ENCODE results near the gene MPV17.
"Not testable (repeated sequence)": the region's sequence is repeated elsewhere in the genome, so short reads cannot be mapped to it uniquely, and the experiment has no call there.

DNA sequence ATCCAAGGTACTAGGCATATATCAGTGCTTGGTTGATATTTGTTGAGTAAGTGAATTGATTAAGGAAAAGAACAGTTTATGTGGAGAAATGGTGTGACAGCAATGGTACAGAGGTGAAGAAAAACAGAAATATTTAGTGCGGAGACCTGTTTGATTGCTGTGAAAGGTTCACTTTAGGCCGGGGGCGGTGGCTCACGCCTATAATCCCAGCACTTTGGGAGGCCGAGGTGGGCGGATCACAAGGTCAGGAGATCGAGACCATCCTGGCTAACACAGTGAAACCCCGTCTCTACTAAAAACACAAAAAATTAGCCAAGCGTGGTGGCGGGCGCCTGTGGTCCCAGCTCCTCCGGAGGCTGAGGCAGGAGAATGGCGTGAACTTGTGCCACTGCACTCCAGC is 54.6 kb downstream of the MPV17 start:
- TF ChIP-seq, protein P1, sequence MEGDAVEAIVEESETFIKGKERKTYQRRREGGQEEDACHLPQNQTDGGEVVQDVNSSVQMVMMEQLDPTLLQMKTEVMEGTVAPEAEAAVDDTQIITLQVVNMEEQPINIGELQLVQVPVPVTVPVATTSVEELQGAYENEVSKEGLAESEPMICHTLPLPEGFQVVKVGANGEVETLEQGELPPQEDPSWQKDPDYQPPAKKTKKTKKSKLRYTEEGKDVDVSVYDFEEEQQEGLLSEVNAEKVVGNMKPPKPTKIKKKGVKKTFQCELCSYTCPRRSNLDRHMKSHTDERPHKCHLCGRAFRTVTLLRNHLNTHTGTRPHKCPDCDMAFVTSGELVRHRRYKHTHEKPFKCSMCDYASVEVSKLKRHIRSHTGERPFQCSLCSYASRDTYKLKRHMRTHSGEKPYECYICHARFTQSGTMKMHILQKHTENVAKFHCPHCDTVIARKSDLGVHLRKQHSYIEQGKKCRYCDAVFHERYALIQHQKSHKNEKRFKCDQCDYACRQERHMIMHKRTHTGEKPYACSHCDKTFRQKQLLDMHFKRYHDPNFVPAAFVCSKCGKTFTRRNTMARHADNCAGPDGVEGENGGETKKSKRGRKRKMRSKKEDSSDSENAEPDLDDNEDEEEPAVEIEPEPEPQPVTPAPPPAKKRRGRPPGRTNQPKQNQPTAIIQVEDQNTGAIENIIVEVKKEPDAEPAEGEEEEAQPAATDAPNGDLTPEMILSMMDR (IDR thresholded peaks at IDR 0.05) = not testable (repeated sequence)
- not testable (repeated sequence) for TF ChIP-seq EZH2 (IDR thresholded peaks at IDR 0.05; ENCODE audit: borderline replicate concordance, insufficient read depth, low read depth, low read length, poor library complexity, severe bottlenecking)

Data from B cell (primary cell).